HCT116 (cell line): Measurements from ENCODE around the gene RNH1. TPM values are rescaled to one million over a fixed set of nuclear protein-coding genes. Genes with fewer than 3 reads are reported as not detected.

ENCODE experiments used
- ATAC-seq: fragments of 200-7000 bp; cut with Tn5 transposase; 2 replicates; pipeline ENCODE4 v1.9.1; 2020; ENCODE audit warnings: mild to moderate bottlenecking, moderate library complexity
- BruUV-seq: library from RNA; stranded (reverse); fragments of 400-500 nt; replicated peaks from 2 replicates; lab custom pipeline; 2021; lab: Mats Ljungman, UMichigan
- CTCF ChIA-PET: fragments of 300-600 bp; sonication (Branson Sonifier 250); formaldehyde crosslinking; loops from one replicate; lab custom pipeline; 2021; ENCODE audit warnings: antibody characterized with exemption; lab: Charles Lee
- POLR2A ChIA-PET: fragments of 300-600, 350-600 bp; sonication (Branson Sonifier 250); formaldehyde crosslinking; loops from one replicate; lab custom pipeline; 2021; ENCODE audit warnings: antibody characterized with exemption; lab: Charles Lee
- RAD21 ChIA-PET, 2 experiments: fragments of 300-600 bp; sonication (Branson Sonifier 250); formaldehyde crosslinking; loops; one replicate each; lab custom pipeline; 2023; ENCODE audit warnings: low total read pairs in 2 of 2; ENCODE audit not compliant: uncharacterized antibody in 2 of 2, unreplicated experiment in 2 of 2, low non-redundant PET in 1 of 2; lab: Charles Lee
- DNase-seq: peaks from one replicate; pipeline ENCODE4 v3.0.0-alpha.2; 2010; ENCODE audit warnings: low read depth, low spot score
- H2AFZ ChIP-seq: fragments of 200-600 bp; shearing (Covaris generic), sonication (generic); 2 replicates; pipeline ENCODE4 v1.6.1; 2017; ENCODE audit warnings: low read depth, mixed run types, mixed read lengths, antibody characterized with exemption, low read length; ENCODE audit not compliant: poor library complexity, severe bottlenecking
- H3K27ac ChIP-seq: 2 replicates; pipeline ENCODE4 v1.5.1; 2012; ENCODE audit warnings: low read depth, low read length
- H3K27me3 ChIP-seq: fragments of 200-600 bp; sonication (generic); 2 replicates; pipeline ENCODE4 v1.6.1; 2016; ENCODE audit warnings: mixed run types, low read length, mixed read lengths; ENCODE audit not compliant: insufficient read depth
- H3K36me3 ChIP-seq, 2 experiments: fragments of 200-500 bp in 1 of 2; fragments of 200-600 bp in 1 of 2; sonication (Bioruptor generic) in 1 of 2; sonication (generic) in 1 of 2; 2 replicates each; pipeline versions ENCODE4 v1.5.1 to v1.6.1; 2014 to 2016; ENCODE audit warnings: low read length in 2 of 2, inconsistent platforms in 1 of 2, mixed read lengths in 1 of 2, mixed run types in 1 of 2; ENCODE audit not compliant: insufficient read depth in 2 of 2, control insufficient read depth in 1 of 2
- H3K4me1 ChIP-seq, 2 experiments: fragments of 200-600 bp in 1 of 2; sonication (generic) in 1 of 2; 2 replicates each; pipeline versions ENCODE4 v1.5.1 to v1.6.1; 2012 to 2017; ENCODE audit warnings: low read length in 2 of 2, inconsistent platforms in 1 of 2, mild to moderate bottlenecking in 1 of 2, mixed read lengths in 1 of 2, mixed run types in 1 of 2, moderate library complexity in 1 of 2; ENCODE audit not compliant: insufficient read depth in 2 of 2, control insufficient read depth in 1 of 2
- H3K4me2 ChIP-seq: fragments of 200-600 bp; sonication (generic); 2 replicates; pipeline ENCODE4 v1.6.1; 2017; ENCODE audit warnings: mixed run types, low read length, mixed read lengths
- H3K4me3 ChIP-seq, 2 experiments: fragments of 200-600 bp in 1 of 2; sonication (generic) in 1 of 2; replicated peaks in 1 of 2; 2 replicates each; pipeline ENCODE4 v1.5.1; 2011 to 2016; ENCODE audit warnings: low read length in 2 of 2, control low read depth in 1 of 2, low read depth in 1 of 2, mild to moderate bottlenecking in 1 of 2, mixed read lengths in 1 of 2, mixed run types in 1 of 2
- H3K79me2 ChIP-seq: fragments of 200-600 bp; sonication (generic); 2 replicates; pipeline ENCODE4 v1.6.1; 2017; ENCODE audit warnings: mild to moderate bottlenecking, mixed run types, low read length, moderate library complexity, mixed read lengths; ENCODE audit not compliant: insufficient read depth
- H3K9ac ChIP-seq: fragments of 200-600 bp; sonication (generic); 2 replicates; pipeline ENCODE4 v1.6.1; 2016; ENCODE audit warnings: low read length, mixed read lengths
- H3K9me2 ChIP-seq: fragments of 200-600 bp; sonication (generic), shearing (Covaris generic); 2 replicates; pipeline ENCODE4 v1.6.1; 2017; ENCODE audit warnings: mixed run types, mild to moderate bottlenecking, moderate library complexity; ENCODE audit not compliant: insufficient read depth
- H3K9me3 ChIP-seq, 2 experiments: fragments of 200-500 bp in 1 of 2; fragments of 200-600 bp in 1 of 2; sonication (Bioruptor generic) in 1 of 2; sonication (generic) in 1 of 2; 2 replicates each; pipeline ENCODE4 v1.6.1; 2014 to 2017; ENCODE audit warnings: low read length in 2 of 2, mixed read lengths in 2 of 2, inconsistent platforms in 1 of 2, low read depth in 1 of 2, mild to moderate bottlenecking in 1 of 2, mixed run types in 1 of 2, moderate library complexity in 1 of 2; ENCODE audit not compliant: control insufficient read depth in 1 of 2, insufficient read depth in 1 of 2
- H4K20me1 ChIP-seq: fragments of 200-600 bp; sonication (generic), shearing (Covaris generic); 2 replicates; pipeline ENCODE4 v1.6.1; 2017; ENCODE audit warnings: mixed run types, mild to moderate bottlenecking, moderate library complexity; ENCODE audit not compliant: insufficient read depth
- CBX3 ChIP-seq: IDR thresholded peaks from 2 replicates; pipeline ENCODE4 v1.6.1; 2012; ENCODE audit warnings: low read depth
- CEBPB ChIP-seq: IDR thresholded peaks from 2 replicates; pipeline ENCODE4 v1.6.1; 2012; ENCODE audit warnings: low read depth
- EGR1 ChIP-seq: IDR thresholded peaks from 2 replicates; pipeline ENCODE4 v1.6.1; 2012; ENCODE audit warnings: low read depth
- ELF1 ChIP-seq: IDR thresholded peaks from 2 replicates; pipeline ENCODE4 v1.6.1; 2012; ENCODE audit warnings: low read depth, borderline replicate concordance
- EZH2 ChIP-seq: fragments of 200-600 bp; sonication (generic); IDR thresholded peaks from 2 replicates; pipeline ENCODE4 v1.6.1; 2017; ENCODE audit warnings: antibody characterized with exemption, mixed run types
- FOSL1 ChIP-seq: IDR thresholded peaks from 2 replicates; pipeline ENCODE4 v1.6.1; 2012; ENCODE audit warnings: low read depth
- JUND ChIP-seq: IDR thresholded peaks from 2 replicates; pipeline ENCODE4 v1.6.1; 2012
- POLR2A ChIP-seq: IDR thresholded peaks from 2 replicates; pipeline ENCODE4 v1.7.0; 2011; ENCODE audit warnings: borderline replicate concordance; ENCODE audit not compliant: insufficient read depth, insufficient read length; ENCODE audit errors: extremely low read depth
- POLR2AphosphoS5 ChIP-seq: IDR thresholded peaks from 2 replicates; pipeline ENCODE4 v1.6.1; 2011; ENCODE audit warnings: mild to moderate bottlenecking, low read depth, low read length, moderate library complexity
- RAD21 ChIP-seq: IDR thresholded peaks from 2 replicates; pipeline ENCODE4 v1.6.1; 2012; ENCODE audit warnings: low read depth, mild to moderate bottlenecking
- SP1 ChIP-seq: IDR thresholded peaks from 2 replicates; pipeline ENCODE4 v1.6.1; 2012; ENCODE audit warnings: low read depth
- SRF ChIP-seq: IDR thresholded peaks from 2 replicates; pipeline ENCODE4 v1.6.1; 2012; ENCODE audit warnings: low read depth
- TCF7L2 ChIP-seq: IDR thresholded peaks from 2 replicates; pipeline ENCODE4 v1.7.0; 2011; ENCODE audit warnings: borderline replicate concordance, inconsistent platforms; ENCODE audit not compliant: insufficient read depth, insufficient read length; ENCODE audit errors: extremely low read depth
- YY1 ChIP-seq: IDR thresholded peaks from 2 replicates; pipeline ENCODE4 v1.6.1; 2011; ENCODE audit warnings: low read length, low read depth, moderate library complexity, mild to moderate bottlenecking; ENCODE audit not compliant: insufficient replicate concordance; ENCODE audit errors: extremely low read depth
- ZFX ChIP-seq: fragments of 450-650 bp; IDR thresholded peaks from 2 replicates; pipeline ENCODE4 v1.6.1; 2017
- ZNF274 ChIP-seq: fragments of 200-500 bp; sonication (Bioruptor generic); IDR thresholded peaks from 2 replicates; pipeline ENCODE4 v1.6.1; 2014; ENCODE audit warnings: mild to moderate bottlenecking, low read depth, low read length, inconsistent platforms
- intact Hi-C: fragments of 100-400 bp; cut with micrococcal nuclease; formaldehyde crosslinking; loops from 2 replicates; pipeline ENCODE4 v1.10.0; 2022
- total RNA-seq: library from RNA; stranded (reverse); gene quantifications from one replicate; pipeline ENCODE4 v1.2.1, GENCODE V29; 2021; ENCODE audit not compliant: unreplicated experiment
- TF ChIP-seq, protein P1 (sequence below): IDR thresholded peaks from 2 replicates; pipeline ENCODE4 v1.6.1; 2012
- TF ChIP-seq, protein P2 (sequence below): IDR thresholded peaks from 2 replicates; pipeline ENCODE4 v1.6.1; 2012
- TF ChIP-seq, protein P3 (sequence below), 3 experiments: fragments of 200-600 bp in 1 of 3; sonication (generic) in 1 of 3; IDR thresholded peaks in 2 of 3; conservative IDR thresholded peaks in 1 of 3; 2 replicates each; pipeline ENCODE4 v1.5.1; 2012 to 2017; ENCODE audit warnings: low read depth in 2 of 3, low read length in 2 of 3, antibody characterized with exemption in 1 of 3, borderline replicate concordance in 1 of 3, control low read depth in 1 of 3, mild to moderate bottlenecking in 1 of 3, mixed read lengths in 1 of 3, mixed run types in 1 of 3, moderate library complexity in 1 of 3; ENCODE audit not compliant: insufficient read depth in 1 of 3
- TF ChIP-seq, protein P4 (sequence below): IDR thresholded peaks from 2 replicates; pipeline ENCODE4 v1.6.1; 2012; ENCODE audit warnings: low read depth

Gene RNH1
- total RNA-seq, 1 experiment from 2014 or later = 120 TPM

DNA sequence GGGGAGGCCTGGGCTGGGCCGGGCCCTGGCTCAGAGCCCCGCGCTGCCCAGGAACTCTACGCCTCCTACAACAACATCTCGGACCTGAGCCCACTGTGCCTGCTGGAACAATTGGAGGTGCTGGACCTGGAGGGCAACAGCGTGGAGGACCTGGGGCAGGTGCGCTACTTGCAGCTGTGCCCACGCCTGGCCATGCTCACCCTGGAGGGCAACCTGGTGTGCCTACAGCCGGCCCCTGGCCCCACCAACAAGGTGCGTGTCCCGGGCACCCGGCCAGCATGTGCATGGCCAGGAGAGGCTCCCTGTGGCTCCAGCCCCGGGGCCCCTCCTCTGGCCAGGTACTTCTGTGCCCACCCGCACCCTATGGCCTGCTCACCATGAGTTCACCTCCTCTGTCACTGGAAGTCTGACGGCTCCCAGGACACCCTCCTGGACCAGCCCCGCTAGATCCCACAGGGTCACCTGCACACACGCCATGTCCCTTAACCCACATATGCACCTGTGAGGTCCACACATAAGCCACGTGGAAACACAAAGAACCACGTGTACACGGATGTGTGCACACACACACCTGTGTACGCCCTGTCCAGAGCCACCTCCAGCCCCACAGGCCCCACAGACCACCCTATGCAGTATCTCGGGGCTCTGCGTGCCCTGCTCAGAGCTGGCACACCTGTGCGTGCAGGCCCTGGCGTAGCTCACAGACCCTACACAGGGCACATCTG is 43.1 kb upstream of the RNH1 start:
- no peaks in the 10 kb centered on the region for H3K27me3 ChIP-seq
- H3K4me2 ChIP-seq = no peak overlapping the region
- H3K9ac ChIP-seq = no peak overlapping the region
- H2AFZ ChIP-seq = no peak overlapping the region
- ChIA-PET CTCF (no interaction called here), RAD21 (no interaction called here), POLR2A (no interaction called here)
- DNase-seq = no peak
- H3K36me3 ChIP-seq = no peaks in the 10 kb centered on the region
- no peak overlapping the region for H3K4me3 ChIP-seq
- no peaks in the 10 kb centered on the region for H4K20me1 ChIP-seq
- H3K79me2 ChIP-seq = no peaks in the 10 kb centered on the region
- peaks cover 5 to 22% of the 10 kb centered on the region in 2 experiments; a peak in 3 of 4 replicates for H3K4me1 ChIP-seq
- no peaks in the 10 kb centered on the region for H3K9me2 ChIP-seq
- TF ChIP-seq EZH2 = no peak
- no peak for TF ChIP-seq POLR2AphosphoS5
- no peak for TF ChIP-seq CBX3
- TF ChIP-seq, protein P1, sequence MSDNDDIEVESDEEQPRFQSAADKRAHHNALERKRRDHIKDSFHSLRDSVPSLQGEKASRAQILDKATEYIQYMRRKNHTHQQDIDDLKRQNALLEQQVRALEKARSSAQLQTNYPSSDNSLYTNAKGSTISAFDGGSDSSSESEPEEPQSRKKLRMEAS = no peak
- no peak for TF ChIP-seq RAD21
- no peak for TF ChIP-seq ZFX
- no peak for TF ChIP-seq POLR2A
- no peak for TF ChIP-seq SRF
- no peak for TF ChIP-seq ELF1
- TF ChIP-seq, protein P2, sequence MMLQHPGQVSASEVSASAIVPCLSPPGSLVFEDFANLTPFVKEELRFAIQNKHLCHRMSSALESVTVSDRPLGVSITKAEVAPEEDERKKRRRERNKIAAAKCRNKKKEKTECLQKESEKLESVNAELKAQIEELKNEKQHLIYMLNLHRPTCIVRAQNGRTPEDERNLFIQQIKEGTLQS = no peak
- no peak for TF ChIP-seq CEBPB
- TF ChIP-seq, protein P3, sequence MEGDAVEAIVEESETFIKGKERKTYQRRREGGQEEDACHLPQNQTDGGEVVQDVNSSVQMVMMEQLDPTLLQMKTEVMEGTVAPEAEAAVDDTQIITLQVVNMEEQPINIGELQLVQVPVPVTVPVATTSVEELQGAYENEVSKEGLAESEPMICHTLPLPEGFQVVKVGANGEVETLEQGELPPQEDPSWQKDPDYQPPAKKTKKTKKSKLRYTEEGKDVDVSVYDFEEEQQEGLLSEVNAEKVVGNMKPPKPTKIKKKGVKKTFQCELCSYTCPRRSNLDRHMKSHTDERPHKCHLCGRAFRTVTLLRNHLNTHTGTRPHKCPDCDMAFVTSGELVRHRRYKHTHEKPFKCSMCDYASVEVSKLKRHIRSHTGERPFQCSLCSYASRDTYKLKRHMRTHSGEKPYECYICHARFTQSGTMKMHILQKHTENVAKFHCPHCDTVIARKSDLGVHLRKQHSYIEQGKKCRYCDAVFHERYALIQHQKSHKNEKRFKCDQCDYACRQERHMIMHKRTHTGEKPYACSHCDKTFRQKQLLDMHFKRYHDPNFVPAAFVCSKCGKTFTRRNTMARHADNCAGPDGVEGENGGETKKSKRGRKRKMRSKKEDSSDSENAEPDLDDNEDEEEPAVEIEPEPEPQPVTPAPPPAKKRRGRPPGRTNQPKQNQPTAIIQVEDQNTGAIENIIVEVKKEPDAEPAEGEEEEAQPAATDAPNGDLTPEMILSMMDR (IDR thresholded peaks at IDR 0.05 in 2 of 3, conservative IDR thresholded peaks at IDR 0.05 in 1 of 3; ENCODE audit: borderline replicate concordance in 1 of 3, insufficient read depth in 1 of 3, low read depth in 2 of 3, low read length in 2 of 3) = no peak
- no peak for TF ChIP-seq EGR1
- no peak for TF ChIP-seq SP1
- TF ChIP-seq JUND = no peak
- TF ChIP-seq ZNF274 = no peak
- TF ChIP-seq, protein P4, sequence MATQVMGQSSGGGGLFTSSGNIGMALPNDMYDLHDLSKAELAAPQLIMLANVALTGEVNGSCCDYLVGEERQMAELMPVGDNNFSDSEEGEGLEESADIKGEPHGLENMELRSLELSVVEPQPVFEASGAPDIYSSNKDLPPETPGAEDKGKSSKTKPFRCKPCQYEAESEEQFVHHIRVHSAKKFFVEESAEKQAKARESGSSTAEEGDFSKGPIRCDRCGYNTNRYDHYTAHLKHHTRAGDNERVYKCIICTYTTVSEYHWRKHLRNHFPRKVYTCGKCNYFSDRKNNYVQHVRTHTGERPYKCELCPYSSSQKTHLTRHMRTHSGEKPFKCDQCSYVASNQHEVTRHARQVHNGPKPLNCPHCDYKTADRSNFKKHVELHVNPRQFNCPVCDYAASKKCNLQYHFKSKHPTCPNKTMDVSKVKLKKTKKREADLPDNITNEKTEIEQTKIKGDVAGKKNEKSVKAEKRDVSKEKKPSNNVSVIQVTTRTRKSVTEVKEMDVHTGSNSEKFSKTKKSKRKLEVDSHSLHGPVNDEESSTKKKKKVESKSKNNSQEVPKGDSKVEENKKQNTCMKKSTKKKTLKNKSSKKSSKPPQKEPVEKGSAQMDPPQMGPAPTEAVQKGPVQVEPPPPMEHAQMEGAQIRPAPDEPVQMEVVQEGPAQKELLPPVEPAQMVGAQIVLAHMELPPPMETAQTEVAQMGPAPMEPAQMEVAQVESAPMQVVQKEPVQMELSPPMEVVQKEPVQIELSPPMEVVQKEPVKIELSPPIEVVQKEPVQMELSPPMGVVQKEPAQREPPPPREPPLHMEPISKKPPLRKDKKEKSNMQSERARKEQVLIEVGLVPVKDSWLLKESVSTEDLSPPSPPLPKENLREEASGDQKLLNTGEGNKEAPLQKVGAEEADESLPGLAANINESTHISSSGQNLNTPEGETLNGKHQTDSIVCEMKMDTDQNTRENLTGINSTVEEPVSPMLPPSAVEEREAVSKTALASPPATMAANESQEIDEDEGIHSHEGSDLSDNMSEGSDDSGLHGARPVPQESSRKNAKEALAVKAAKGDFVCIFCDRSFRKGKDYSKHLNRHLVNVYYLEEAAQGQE = no peak
- TF ChIP-seq TCF7L2 = no peak
- TF ChIP-seq FOSL1 = no peak
- TF ChIP-seq YY1 = no peak
- intact Hi-C loops = no loop called here
- H3K9me3 ChIP-seq = no peaks in the 10 kb centered on the region
- no peak overlapping the region for H3K27ac ChIP-seq
- ATAC-seq = no peak
- BruUV-seq = no TSS peak
